Gastrocnemius medialis (tissue), 4 donors: ENCODE measurements around the gene ZC3H7B.

Source experiments
- CTCF ChIP-seq, 5 experiments: fragments of 450-650 bp in 3 of 5; fragments of 200-600 bp in 2 of 5; sonication (generic) in 2 of 5; IDR thresholded peaks in 4 of 5; conservative IDR thresholded peaks in 1 of 5; 1 replicate in 4 of 5; 2 replicates in 1 of 5; pipeline ENCODE4 v1.5.1; 2016 to 2019; ENCODE audit warnings: antibody characterized with exemption in 5 of 5, mild to moderate bottlenecking in 3 of 5, moderate library complexity in 3 of 5
- POLR2A ChIP-seq, 2 donors: fragments of 450-650 bp; IDR thresholded peaks; one replicate each; pipeline ENCODE4 v1.6.1; 2017; ENCODE audit warnings: antibody characterized with exemption in 2 of 2, mild to moderate bottlenecking in 2 of 2, moderate library complexity in 2 of 2

- peak in 1 of 2 donors; percentile 42 for TF ChIP-seq POLR2A (IDR thresholded peaks at IDR 0.05)
- TF ChIP-seq CTCF (IDR thresholded peaks at IDR 0.05 in 4 of 5, conservative IDR thresholded peaks at IDR 0.05 in 1 of 5) = peak in 4 of 5 experiments; percentile 41 to 64 (median 52)
Measured at GRCh38 chr22:41327124-41327523, 25.8 kb downstream of the ZC3H7B start.
